DMS53 treated with DMSO at 0.1 percent for 48 hours (cell line): ENCODE results near the gene ARHGEF28.

Experiments
- DNase-seq: peaks from one replicate; lab custom pipeline; 2025; ENCODE audit not compliant: unreplicated experiment; lab: John Stamatoyannopoulos, UW

Gene ARHGEF28

DNA sequence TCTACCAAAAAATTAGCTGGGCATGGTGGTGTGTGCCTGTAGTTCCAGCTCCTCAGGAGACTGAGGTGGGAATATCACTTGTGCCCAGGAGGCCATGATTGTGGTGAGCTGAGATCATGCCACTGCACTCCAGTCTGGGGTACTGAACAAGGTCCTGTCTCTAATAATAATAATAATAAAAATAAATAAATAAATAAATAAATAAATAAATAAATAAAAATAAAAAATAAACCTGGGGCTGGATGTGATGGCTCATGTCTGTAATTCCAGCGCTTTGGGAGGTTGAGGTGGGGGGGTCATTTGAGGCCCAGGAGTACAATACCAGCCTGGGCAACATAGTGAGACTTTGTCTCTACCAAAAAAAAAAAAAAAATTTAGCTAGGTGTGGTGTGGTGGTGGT, 113.7 kb downstream of the ARHGEF28 start:
- DNase-seq: no peak

- no peak for DNase-seq
These were observed 114.3 kb downstream of the ARHGEF28 start for GRCh38 chr5:73740274-73740790.

DNA sequence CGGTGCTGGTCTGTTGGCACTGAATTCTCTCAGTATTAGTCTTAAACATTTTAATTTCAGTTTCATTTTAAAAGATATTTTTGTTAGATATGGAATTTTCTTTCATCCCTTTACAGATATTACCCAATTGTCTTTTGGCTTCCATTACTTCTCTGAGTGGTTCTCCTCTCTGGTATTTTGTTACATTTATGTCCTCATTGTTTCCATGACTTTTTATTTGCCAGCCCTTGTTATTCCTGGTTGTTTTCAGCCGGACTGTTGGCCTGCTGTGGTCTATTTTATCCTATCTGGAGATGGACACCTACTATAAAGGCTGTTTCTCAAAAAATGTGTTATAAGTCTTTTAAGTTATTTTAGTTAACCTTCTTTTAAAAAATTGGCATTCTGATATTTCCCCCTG, 117.2 kb downstream of the ARHGEF28 start:
- DNase-seq: no peak

GRCh38 chr5:73745836-73746235, 119.8 kb downstream of the ARHGEF28 start:
- DNase-seq: no peak

- DNase-seq: no peak
These were observed 120.6 kb downstream of the ARHGEF28 start for GRCh38 chr5:73746608-73747007.

GRCh38 chr5:73747696-73748380, 121.8 kb downstream of the ARHGEF28 start:
- DNase-seq: no peak

- no peak for DNase-seq
These were observed 122.8 kb downstream of the ARHGEF28 start for GRCh38 chr5:73748510-73749400.

GRCh38 chr5:73749485-73750270, 123.7 kb downstream of the ARHGEF28 start:
- DNase-seq: no peak

GRCh38 chr5:73751254-73751914, 125.4 kb downstream of the ARHGEF28 start:
- no peak for DNase-seq

GRCh38 chr5:73754254-73754653, 128.3 kb downstream of the ARHGEF28 start:
- no peak for DNase-seq

GRCh38 chr5:73757416-73757815, 131.4 kb downstream of the ARHGEF28 start:
- DNase-seq: no peak

DNA sequence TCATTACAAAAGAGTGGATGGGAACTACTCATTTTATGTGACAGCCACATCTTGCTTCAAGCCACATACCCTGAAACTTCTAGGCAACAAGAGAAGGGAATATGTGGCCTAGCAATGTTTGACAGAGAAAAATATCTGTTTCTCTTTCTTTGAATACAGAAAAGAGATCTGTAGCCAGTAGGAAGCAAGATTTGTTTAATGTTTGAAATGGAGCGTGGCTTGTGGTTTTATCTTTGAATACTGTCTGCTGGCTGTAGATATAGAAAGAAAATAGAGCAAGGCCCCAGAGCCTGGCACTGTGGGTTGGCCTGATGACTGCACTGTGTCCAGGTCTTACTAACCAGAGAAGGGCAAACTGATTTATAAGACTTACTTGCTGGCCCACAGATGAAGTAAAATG, 133.8 kb downstream of the ARHGEF28 start:
- DNase-seq: no peak

DNA sequence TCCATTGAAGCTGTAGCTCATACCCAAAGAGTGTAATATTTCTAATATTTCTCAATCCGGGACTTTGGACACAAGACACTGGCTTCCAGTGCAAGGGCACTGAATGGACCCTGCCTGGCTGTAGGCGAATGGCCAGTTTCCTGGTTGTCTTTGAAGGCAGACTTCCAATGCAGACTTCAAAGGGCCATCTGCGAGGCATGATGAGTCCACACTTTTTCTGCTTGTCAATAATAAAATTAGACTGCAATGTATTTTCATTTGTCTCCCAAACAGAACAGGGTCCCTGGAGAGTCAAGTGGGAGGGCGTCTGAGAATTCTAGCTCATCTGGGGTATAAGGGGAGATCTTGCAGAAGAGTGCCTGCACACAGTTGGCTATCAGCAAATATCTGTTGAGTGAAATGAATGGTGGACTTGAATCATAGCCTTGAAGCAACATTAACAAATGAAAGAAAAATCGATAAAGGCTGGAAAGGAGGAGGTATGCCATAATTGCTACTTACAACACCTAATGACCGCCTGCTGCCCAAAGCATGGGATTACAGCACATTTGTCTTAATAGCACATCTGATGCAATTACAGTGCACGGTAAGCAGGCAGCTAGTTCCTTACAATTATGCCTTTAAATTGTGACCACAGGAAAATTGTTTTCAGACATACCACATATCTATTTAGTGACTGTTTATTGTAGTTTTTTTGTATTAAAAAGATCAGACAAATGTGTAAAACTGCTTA, 137.5 kb downstream of the ARHGEF28 start:
- DNase-seq: no peak

DNA sequence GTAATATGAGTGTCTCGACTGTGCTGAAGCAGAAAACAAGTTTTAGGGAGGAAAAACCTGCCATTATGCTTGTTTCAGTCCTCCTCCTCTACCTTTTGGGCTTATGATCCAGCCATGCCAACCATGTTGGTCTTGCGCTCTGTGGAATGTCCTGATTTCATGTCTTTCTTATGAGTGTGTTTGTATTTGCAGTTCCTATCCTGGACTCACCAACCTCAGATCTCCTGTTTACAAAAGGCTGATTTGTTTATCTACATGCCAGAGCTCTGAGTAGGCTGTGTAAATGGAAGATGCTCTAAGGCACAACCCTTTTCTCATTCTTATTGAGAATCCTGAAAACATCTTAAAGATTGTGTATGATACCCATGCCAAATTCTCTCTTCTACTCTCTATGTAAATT, 138.6 kb downstream of the ARHGEF28 start:
- DNase-seq: no peak

GRCh38 chr5:73764996-73765395, 139.0 kb downstream of the ARHGEF28 start:
- DNase-seq: no peak

DNA sequence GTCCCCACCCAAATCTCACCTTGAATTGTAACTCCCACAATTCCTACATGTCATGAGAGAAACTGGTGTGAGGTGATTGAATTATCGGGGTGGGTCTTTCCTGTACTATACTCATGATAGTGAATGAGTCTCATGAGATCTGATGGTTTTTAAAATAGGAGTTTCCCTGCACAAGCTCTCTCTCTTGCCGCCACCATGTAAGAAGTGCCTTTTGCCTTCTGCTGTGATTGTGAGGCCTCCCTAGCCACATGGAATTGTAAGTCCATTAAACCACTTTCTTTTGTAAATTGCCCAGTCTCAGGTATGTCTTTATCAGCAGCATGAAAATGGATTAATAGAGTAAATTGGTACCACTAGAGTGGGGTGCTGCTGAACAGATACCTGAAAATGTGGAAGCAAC, 140.9 kb downstream of the ARHGEF28 start:
- DNase-seq: no peak

GRCh38 chr5:73770172-73771025, 144.4 kb downstream of the ARHGEF28 start:
- DNase-seq: no peak

DNA sequence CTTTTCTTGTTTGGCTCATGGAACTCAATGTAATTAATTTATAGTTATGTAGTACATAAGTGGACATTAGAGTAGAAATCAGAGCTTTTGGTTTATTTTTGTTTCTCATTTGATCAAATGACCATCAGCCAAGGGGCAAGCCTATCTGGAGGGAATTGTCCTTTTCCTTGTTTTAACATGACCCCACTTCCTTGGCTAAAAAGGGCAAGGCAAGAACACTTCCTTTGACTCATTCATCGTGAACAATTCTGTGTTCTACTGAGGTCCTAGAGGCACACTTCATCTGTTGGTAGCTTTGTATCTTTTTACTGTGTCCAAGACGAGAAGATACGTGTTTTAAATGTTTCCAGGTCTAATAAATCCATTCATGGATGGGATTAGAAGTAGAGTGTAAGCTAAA, 148.9 kb downstream of the ARHGEF28 start:
- no peak for DNase-seq

- no peak for DNase-seq
These were observed 150.4 kb downstream of the ARHGEF28 start for GRCh38 chr5:73776405-73776804.
